ENCODE measurements around the gene B4GALT3. TPM values are rescaled to one million over a fixed set of nuclear protein-coding genes. Genes with fewer than 3 reads are reported as not detected.

Gene B4GALT3
- total and polyA plus RNA-seq, 9 of the 15 experiments (the other 6 are each of a cell fraction or from before 2014, with no cell fraction given): 31.2 to 103 (median 46.1) TPM

- TF ChIP-seq, protein P1, sequence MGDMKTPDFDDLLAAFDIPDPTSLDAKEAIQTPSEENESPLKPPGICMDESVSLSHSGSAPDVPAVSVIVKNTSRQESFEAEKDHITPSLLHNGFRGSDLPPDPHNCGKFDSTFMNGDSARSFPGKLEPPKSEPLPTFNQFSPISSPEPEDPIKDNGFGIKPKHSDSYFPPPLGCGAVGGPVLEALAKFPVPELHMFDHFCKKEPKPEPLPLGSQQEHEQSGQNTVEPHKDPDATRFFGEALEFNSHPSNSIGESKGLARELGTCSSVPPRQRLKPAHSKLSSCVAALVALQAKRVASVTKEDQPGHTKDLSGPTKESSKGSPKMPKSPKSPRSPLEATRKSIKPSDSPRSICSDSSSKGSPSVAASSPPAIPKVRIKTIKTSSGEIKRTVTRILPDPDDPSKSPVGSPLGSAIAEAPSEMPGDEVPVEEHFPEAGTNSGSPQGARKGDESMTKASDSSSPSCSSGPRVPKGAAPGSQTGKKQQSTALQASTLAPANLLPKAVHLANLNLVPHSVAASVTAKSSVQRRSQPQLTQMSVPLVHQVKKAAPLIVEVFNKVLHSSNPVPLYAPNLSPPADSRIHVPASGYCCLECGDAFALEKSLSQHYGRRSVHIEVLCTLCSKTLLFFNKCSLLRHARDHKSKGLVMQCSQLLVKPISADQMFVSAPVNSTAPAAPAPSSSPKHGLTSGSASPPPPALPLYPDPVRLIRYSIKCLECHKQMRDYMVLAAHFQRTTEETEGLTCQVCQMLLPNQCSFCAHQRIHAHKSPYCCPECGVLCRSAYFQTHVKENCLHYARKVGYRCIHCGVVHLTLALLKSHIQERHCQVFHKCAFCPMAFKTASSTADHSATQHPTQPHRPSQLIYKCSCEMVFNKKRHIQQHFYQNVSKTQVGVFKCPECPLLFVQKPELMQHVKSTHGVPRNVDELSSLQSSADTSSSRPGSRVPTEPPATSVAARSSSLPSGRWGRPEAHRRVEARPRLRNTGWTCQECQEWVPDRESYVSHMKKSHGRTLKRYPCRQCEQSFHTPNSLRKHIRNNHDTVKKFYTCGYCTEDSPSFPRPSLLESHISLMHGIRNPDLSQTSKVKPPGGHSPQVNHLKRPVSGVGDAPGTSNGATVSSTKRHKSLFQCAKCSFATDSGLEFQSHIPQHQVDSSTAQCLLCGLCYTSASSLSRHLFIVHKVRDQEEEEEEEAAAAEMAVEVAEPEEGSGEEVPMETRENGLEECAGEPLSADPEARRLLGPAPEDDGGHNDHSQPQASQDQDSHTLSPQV (IDR thresholded peaks at IDR 0.05): 0 out of 2 replicates have a peak, but pooled peaks have one; percentile 18
- TF ChIP-seq ARID1B (IDR thresholded peaks at IDR 0.05): 0 out of 2 replicates have a peak, but pooled peaks have one; percentile 22
- no peak for TF ChIP-seq KLF13 (tag; IDR thresholded peaks at IDR 0.05; ENCODE audit: borderline replicate concordance, low read depth)
- TF ChIP-seq RFX5 (IDR thresholded peaks at IDR 0.05; ENCODE audit: low read depth, low read length): no peak
- TF ChIP-seq ZNF143 (CRISPR knock-in tag; IDR thresholded peaks at IDR 0.05): no peak
- TF ChIP-seq, protein P2, sequence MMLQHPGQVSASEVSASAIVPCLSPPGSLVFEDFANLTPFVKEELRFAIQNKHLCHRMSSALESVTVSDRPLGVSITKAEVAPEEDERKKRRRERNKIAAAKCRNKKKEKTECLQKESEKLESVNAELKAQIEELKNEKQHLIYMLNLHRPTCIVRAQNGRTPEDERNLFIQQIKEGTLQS (IDR thresholded peaks at IDR 0.05): peak; percentile 61
- TF ChIP-seq, protein P2 (CRISPR knock-in tag; conservative IDR thresholded peaks at IDR 0.05): no peak
- TF ChIP-seq, protein P3, sequence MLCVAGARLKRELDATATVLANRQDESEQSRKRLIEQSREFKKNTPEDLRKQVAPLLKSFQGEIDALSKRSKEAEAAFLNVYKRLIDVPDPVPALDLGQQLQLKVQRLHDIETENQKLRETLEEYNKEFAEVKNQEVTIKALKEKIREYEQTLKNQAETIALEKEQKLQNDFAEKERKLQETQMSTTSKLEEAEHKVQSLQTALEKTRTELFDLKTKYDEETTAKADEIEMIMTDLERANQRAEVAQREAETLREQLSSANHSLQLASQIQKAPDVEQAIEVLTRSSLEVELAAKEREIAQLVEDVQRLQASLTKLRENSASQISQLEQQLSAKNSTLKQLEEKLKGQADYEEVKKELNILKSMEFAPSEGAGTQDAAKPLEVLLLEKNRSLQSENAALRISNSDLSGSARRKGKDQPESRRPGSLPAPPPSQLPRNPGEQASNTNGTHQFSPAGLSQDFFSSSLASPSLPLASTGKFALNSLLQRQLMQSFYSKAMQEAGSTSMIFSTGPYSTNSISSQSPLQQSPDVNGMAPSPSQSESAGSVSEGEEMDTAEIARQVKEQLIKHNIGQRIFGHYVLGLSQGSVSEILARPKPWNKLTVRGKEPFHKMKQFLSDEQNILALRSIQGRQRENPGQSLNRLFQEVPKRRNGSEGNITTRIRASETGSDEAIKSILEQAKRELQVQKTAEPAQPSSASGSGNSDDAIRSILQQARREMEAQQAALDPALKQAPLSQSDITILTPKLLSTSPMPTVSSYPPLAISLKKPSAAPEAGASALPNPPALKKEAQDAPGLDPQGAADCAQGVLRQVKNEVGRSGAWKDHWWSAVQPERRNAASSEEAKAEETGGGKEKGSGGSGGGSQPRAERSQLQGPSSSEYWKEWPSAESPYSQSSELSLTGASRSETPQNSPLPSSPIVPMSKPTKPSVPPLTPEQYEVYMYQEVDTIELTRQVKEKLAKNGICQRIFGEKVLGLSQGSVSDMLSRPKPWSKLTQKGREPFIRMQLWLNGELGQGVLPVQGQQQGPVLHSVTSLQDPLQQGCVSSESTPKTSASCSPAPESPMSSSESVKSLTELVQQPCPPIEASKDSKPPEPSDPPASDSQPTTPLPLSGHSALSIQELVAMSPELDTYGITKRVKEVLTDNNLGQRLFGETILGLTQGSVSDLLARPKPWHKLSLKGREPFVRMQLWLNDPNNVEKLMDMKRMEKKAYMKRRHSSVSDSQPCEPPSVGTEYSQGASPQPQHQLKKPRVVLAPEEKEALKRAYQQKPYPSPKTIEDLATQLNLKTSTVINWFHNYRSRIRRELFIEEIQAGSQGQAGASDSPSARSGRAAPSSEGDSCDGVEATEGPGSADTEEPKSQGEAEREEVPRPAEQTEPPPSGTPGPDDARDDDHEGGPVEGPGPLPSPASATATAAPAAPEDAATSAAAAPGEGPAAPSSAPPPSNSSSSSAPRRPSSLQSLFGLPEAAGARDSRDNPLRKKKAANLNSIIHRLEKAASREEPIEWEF (CRISPR knock-in tag; IDR thresholded peaks at IDR 0.05): no peak
- TF ChIP-seq ZBTB33 (CRISPR knock-in tag; IDR thresholded peaks at IDR 0.05): no peak
- TF ChIP-seq HSF4 (CRISPR knock-in tag; IDR thresholded peaks at IDR 0.05; ENCODE audit: borderline replicate concordance): no peak
- no peak for TF ChIP-seq ZNF133 (CRISPR knock-in tag; IDR thresholded peaks at IDR 0.05)
Observed at GRCh38 chr1:161182214-161182613, 4.9 kb upstream of the B4GALT3 start (continued).

All from K562 (cell line).